Hematopoietic multipotent progenitor cell treated with erythropoietin and hydrocortisone succinate and interleukin-3 and kit ligand, for 4 days (in vitro differentiated cells): ENCODE measurements around the gene SCN9A.
"Not testable (repeated sequence)": the region's sequence is repeated elsewhere in the genome, so short reads cannot be mapped to it uniquely, and the experiment has no call there.

Experiments used
- DNase-seq: peaks from one replicate; pipeline ENCODE4 v3.0.0-alpha.2; 2015

SCN9A gene

DNA sequence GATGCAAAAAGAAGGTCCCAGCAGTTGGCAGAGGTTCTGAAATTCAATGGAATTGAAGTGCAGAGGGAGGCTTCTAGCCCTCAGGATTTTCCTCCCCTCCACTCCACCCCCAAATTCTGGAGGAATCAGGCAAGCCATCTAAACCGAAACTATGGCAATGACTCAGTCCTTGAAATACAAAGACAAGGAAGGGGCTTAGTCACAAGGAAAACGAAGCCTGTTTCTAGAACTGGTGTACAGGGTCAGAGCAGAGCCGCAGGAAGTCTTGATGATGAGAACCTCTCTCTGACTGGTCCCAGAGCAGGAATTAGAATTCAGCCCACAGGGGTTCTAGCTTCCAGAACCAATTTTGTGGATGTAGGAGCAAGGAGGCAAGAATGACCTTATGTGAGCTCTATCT, 136.2 kb downstream of the SCN9A start:
- DNase-seq: no peak

DNA sequence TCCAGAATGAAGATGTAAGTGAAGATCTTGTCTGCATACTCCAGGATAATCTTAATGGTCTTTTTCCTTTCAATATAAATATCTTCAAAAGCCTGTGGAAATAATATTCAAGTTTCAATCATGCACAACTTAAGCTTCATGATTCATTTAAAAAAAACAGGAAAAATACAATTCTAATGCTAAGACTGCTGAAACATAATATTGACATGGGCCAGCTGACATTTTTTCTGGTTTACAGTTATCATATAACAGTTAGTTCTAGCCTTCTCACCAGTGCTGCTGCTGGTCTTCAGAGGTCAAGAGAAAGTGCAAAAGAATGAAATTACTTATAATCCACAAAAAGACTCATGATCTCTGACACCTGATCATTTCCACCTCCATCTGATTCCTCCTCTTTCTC, 137.6 kb downstream of the SCN9A start:
- DNase-seq: no peak

DNA sequence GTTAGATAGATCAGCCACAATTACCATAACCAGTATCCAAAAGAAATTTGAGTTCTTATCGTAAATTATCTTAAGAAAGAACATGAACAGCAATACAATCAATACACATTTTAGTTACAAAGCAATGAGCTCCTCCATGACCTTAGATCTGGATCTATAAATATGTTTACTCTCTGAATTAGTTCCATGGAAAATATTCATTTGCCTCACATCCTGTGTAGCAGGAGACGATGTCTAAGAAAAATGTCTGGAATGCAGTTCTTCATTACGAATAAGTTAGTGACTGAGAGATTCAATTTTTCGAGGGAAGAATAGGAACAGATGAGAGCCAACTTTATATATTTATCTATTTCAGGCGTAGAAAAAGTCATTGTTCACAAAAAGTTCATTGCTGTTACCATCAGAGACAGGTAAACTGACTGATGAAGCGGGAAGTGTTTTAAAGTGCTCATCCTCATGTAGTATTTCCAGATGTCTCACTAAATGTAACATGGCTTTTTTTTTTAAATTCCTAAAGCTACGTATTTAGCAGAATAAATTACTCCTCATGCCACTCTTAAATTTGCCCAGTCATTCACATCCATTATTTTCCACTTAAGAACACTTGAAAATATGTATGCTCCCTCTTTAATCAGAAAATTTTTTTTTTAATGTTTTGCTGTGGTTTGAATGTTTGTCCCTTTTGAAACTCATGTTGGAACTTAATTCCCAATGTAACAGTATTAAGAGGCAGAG, 141.5 kb downstream of the SCN9A start:
- DNase-seq: no peak

DNA sequence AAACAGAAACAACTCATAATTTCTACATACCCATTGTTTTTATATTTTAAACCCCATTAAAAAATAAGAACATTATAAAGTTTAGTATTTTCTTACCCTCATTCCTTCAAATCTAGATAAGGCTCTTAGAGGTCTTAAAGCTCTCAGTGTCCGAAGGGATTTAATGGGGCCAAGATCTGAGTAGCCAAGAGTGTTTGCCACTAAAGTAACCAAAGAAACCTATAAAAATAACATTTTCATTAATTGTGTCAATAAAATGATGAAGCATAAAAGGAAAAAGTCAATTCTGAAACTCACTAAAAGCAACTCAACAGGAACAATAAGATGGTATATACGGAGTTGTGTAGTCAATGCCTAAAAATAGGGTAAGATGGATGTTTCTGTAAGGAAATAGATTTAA, 142.5 kb downstream of the SCN9A start:
- no peak for DNase-seq

DNA sequence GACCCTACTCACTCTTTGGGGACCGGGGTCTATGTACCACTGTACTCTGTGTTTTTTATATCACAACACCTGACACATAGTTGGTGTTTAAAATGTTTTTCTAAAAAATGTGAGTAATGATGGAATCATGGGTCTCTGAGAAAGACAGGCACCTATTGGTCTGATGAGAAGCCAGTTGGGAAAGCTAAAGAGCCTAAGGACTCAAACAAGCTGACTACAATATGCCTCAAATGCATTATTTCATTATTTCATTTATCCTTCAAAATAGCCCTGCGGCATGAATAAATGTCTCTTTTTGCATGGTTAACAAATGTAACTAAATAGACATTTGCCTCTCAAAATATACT, 145.0 kb downstream of the SCN9A start:
- no peak for DNase-seq

DNA sequence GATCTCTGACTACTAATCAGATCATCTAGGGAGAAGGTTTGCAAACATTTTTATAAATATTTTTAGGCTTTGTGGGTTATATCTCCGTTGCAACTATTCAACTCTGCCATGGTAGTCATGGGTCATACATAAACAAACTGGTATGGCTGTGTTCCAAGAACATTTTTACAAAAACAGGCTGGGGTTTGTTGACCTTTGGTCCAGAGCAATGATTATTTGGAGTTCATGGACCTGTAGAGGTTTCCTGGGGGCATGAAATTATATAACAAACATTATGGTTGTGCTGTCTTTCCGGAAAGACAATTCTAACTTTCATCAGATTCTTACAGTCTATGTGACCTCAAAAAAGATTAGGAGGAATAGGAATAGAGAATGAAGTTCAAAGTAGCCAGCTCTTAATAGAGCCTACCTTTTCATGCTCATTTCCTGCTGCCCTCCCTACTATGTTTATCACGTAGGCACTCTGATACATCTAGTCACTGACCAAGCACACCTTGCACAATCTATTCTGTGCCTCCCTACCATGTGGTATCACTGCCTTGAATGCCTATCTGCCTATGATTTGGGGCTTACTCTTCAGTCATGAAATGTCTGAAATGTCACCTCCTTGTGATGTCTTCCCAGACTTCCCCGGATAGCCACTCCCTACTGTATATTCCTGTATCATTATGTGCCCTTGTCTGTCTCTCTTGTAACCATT, 145.6 kb downstream of the SCN9A start:
- no peak for DNase-seq

DNA sequence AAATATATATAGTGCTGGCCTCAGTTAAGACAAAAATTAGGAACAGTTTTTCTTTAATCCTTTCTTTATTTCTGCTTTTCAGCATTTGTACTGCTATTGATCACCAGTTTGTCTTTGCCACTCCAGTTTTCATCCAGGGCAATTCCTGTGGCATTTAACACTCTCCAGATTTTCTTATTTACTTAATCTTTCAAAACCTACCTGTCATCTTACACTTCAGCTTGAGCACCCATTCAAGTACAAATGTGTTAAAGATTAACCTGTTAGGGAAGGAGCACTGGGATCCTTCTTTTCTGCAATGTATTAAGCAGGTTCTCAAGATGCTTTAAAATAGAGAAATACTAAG, 146.1 kb downstream of the SCN9A start:
- DNase-seq: no peak

DNA sequence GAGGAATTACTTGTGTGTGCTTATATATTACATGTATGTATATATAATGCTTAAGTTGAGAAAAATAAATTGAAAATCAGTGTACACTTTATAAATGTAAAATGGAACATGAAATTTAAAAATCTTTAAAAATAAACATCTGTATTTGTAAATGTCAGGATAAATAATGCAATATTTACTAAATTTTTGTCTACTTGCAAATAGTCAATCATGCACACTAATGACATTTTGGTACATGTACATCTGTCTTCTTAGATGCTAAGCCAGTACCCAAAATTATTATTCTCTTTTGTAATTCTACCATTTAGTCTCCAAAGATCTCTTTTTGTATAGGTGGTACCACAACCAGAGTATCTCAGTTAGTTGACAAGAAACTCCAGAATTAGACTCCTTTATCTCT, 151.5 kb downstream of the SCN9A start:
- DNase-seq: no peak

DNA sequence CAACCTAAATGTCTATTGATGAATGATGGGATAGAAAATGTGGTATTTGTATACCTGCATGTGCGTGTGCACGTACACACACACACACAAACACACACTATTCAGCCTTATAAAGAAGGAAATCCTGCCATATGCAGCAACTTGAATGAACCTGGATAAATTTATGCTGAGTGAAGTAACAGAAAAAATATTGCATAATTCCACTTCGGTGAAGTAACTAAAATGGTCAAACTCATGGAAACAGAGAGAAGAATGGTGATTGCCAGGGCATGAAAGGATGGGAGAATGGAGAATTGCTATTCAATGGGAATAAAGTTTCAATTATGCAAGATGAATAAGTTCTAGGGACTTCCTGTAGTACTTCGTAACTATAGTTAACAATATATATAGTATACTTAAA, 152.4 kb downstream of the SCN9A start:
- DNase-seq: no peak

DNA sequence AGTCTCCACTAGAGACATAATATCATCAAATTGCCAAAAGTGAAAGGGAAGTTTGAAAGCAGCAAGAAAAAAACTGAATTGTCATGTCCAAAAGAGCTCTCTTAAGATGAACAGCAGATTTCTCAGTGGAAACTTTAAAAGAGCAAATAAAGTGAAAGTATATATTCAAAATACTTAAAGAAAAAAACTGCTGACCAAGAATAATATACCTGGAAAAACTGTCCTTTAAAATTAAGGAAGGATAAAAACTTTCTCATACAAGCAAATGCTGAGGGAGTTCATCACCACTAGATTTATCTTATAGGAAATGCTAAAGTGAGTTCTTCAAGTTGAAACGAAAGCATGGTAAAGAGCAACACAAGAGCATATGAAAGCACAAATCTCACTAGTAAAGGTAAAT, 164.7 kb downstream of the SCN9A start:
- DNase-seq: no peak

DNA sequence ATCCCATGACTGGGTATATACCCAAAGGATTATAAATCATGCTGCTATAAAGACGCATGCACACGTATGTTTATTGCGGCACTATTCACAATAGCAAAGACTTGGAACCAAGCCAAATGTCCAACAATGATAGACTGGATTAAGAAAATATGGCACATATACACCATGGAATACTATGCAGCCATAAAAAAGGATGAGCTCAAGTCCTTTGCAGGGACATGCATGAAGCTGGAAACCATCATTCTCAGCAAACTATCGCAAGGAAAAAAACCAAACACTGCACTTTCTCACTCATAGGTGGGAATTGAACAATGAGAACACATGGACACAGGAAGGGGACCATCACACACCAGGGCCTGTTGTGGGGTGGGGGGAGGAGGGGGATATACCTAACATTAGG, 165.8 kb downstream of the SCN9A start:
- not testable (repeated sequence) for DNase-seq

DNA sequence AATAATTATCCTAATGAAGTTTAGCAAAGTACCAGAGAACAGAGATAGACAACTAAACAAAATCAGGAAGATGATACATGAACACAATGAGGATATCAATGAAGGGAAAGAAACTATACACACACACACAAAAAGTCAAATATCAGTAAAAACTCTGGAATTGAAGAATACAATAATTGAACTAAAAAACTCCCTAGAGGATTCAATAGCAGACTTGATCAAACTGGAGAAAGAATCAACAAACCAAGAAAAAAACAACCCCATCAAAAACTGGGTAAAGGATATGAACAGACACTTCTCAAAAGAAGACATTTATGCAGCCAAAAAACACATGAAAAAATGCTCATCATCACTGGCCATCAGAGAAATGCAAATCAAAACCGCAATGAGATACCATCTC, 166.4 kb downstream of the SCN9A start:
- DNase-seq: not testable (repeated sequence)

DNA sequence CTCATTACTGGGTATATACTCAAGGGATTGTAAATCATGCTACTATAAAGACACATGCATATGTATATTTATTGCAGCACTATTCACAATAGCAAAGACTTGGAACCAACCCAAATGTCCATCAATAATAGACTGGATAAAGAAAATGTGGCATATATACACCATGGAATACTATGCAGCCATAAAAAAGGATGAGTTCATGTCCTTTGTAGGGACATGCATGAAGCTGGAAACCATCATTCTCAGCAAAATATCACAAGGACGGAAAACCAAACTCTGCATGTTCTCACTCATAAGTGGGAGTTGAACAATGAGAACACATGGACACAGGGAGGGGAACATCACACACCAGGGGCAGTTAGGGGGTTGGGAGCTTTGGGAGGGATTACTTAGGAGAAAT, 169.6 kb downstream of the SCN9A start:
- not testable (repeated sequence) for DNase-seq

DNA sequence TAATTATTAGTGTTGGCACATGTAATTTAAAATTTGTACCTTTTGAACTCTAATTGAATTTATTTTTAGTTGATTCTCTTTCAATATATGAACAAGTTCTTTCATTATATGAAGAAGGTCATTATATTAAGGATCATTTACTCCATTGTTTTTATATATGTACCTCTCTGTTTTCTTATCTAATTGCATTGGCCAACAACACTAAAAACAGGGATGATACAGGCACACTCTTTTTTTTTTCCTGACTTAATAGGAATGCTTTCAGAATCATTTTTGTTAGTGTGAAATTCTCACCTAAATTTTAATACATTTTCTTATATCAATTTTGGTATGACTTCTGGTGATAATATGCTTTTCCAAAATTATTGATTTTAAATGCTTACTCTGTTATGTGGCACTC, 173.0 kb downstream of the SCN9A start:
- no peak for DNase-seq

DNA sequence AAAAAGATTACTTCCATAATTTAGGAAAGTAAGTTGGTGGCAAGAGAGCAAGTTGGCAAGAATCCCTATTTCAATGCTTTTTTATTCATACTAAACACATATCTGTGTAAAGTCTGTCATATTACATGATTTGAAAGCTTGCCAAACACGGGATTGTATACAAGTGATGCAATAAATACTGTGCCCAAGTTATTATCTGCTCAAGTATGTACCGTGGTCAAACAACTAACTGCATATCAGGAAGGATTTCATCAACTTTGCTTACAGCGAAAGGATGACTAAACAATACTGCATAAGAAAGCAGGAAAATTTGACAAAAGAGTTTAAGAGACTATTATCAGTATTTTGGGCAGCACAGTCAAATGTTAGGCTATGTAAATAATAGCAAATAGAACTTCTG, 178.3 kb downstream of the SCN9A start:
- DNase-seq: peak; percentile 30

DNA sequence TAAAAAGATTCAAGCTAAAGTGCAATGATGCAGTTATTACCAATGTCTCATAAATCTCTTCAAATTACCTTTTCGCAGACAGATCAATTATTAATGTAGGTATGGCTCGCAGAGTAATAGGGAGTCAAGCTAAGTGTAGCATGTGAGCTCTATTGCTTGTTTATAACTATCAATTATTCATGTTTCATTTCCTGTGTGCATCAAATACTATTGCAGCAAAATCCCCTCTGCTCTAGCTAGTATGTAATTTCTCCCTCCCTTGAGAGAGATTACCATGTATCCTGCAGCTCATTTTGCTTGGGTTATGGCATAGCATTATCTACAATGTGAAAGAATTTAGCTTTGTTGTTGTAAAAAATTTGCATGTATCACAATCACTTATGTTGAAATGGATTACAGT, 182.3 kb downstream of the SCN9A start:
- DNase-seq: no peak

DNA sequence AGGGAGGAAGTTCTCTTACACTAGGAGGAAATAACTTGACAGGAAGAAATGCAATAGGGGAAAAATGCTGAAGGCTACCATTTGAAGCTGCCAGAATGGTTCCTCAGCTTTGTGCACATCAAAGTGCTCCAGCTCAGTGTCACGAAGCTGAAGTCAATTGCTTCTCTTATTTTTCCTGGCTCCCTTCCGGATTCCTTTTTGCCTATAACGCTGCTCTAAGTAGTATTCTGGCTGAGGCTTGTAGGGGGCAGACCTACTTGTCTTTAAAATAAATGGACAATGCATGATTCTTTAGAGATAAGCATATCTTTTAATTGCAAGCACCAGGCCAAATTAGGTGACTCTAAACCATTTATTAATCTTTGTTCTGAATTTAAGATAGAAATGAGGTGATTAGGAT, 187.7 kb downstream of the SCN9A start:
- DNase-seq: no peak

DNA sequence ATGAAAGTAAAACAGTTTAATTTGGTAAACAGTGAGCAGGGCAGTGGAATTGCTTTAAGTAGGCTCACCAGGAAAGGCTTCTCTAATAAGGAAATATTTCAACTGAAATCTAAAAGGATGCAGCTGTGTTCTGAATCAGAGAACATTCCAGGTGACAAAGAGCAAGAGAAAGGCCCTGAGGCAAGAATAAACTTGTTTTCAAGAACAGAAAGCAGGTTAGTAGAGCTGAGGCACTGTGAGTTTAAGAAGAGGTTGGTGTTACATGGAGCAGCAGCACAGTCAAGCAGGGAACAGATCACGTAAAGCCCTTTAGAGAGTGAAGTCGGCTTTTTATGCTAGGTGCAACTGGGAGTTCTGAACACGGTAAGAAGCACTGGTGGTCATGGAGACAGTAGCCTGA, 191.0 kb downstream of the SCN9A start:
- no peak for DNase-seq

DNA sequence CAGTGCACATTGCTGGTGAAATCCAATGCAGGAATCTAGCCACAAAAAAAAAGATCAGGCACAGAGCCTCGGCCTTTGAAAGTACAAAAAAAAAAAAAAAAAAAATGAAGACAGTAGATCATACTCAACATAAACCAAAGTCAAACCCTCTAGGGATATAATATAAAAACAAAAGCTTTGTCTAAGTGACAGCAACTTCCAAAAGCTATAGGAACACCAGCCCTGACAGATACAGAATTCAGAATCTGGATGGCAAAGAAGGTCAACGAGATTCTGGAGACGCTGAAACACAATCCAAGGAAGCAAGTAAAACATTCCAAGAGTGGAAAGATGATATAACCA, 194.0 kb downstream of the SCN9A start:
- no peak for DNase-seq

DNA sequence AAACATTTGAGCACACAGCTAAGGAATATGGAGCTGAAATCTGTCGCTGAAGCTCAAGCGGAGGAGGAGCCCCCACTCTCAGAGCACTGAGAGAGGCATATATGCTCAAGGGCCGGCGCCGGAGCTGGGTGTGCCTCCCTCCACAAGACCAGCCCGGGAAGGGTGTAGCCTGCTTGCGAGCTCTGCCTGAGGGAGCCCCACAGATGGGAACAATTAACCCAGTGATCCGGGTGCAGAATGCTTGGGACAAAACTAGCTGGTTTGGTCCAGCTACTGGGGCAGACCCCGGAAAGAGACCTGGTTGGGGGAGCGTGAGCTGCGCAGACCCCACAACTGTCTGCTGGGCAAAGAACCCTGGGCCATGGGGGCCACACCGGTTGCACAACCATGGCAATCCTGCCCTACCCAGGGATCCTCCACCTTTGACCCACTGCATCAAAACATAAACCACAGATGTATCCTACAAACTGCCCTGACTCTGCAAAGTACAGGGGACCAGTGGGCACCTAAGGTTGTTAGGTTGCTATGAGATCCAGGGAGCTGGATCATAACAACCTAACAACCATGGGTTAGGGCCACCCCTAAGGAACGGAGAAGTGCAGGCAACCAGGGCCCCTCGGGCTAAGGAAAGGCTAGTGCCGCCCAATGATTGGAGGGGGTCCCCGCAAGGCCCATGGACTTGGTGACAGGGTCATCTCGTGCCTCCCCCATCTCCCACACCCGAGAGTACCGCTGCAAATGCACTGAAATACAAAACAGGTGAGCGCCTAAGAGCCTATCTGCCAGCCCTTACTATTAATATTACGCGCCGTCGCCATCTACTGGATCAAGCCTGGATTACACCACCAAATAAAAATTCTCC, 194.6 kb downstream of the SCN9A start:
- peak; percentile 71 for DNase-seq

DNA sequence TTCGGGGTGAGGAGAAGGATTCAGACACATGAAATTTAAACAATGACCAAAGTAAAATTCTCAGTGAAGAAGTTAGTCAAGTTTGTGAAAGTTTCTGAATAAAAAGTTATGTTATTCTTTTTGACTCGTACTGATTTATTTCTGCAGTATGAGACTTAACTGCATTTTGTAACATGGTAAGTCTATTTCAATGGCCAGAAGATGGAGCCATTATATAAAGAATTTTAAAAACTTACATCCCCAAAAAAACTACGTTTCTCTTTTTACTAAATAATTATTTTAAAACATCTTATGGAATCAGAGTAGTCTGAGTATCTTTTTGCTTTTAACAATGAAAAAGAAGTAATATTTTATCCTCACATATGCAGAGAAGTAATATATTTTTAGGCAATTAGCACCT, 196.5 kb downstream of the SCN9A start:
- no peak for DNase-seq

DNA sequence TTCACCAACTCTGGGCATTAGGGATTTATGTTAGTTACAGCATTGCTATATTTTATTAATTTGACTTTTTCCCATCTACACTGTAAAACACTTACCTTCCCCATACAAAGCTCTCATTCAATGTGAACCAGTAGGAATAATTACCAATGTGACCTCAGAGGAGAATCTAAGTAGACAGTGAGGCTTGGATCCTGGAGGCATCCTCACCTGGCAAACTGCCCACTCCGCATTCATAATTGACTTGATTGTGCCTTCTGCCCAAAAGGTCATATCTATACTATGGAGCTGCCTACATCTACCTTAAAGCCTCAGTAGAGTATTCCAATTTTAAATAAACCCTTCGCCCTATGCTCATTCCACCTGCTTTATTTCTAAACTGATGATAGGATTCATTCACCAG, 202.5 kb downstream of the SCN9A start:
- DNase-seq: no peak

DNA sequence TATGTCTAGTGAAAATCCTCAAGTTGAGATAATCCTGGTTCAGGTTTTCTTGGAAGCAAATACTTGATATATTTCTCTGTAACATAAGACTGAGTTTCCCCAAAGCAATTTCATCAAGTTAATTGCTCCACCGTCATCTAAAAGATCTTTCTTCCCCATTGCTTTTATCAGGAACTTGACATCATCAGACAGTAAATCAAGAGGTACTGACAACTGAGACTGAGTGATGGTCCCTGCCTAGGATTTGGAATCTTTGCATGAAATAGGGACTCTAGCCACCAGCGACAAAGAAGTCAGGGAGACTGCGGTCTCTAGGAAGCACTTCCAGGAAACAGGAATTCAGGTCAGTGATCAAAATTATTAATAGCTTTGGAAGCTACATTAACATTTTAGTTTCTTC, 204.5 kb downstream of the SCN9A start:
- no peak for DNase-seq

DNA sequence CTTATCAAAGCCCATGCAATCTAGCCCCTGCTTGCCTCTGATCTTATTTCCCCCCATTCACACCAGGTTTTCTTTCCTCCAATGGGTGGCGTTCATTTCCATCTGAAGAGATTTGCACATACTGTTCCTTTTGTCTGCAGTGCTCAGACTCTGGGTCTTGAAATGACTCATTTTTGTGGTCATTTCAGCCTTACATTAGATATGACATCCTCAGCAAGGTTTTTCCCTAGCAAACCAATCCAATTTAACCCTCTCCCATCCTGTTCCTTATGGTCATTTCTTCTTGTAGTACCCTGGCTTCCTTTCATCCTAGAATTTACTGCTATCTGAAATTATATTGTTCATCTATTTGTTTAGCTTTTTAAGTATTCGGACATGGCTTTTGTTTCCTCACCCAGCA, 205.4 kb downstream of the SCN9A start:
- DNase-seq: peak; percentile 10
